Stimulated activated CD4-positive, alpha-beta T cell treated with anti-CD3 and anti-CD28 coated beads, Interleukin-2, amount 100 ng/mL, for 48 hours (primary cell): ENCODE data around the gene SLC13A1.

ENCODE experiments used
- DNase-seq, 2 donors: peaks; one replicate each; pipeline ENCODE4 v3.0.0-alpha.2; 2020

The SLC13A1 gene

DNA sequence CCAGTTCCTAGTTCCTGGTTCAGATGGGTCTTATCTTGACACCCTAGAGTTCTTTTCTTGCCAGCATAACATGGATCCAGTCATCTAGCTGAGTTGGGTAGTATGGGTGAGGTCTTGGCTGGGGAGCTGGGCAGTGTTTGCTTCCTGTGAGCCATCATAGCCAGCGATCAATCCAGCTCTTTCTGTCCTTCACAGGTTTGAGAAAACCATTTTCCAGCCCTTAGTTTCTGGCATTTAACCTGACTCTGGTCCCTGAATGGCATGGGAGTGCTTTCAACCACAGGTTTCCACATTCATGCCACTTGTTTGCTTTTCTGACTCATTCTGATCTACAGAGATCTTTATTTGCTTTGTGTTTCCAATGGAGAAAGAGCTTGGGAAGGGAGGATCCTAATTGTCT lies 8.6 kb downstream of the SLC13A1 start:
- no peak for DNase-seq

DNA sequence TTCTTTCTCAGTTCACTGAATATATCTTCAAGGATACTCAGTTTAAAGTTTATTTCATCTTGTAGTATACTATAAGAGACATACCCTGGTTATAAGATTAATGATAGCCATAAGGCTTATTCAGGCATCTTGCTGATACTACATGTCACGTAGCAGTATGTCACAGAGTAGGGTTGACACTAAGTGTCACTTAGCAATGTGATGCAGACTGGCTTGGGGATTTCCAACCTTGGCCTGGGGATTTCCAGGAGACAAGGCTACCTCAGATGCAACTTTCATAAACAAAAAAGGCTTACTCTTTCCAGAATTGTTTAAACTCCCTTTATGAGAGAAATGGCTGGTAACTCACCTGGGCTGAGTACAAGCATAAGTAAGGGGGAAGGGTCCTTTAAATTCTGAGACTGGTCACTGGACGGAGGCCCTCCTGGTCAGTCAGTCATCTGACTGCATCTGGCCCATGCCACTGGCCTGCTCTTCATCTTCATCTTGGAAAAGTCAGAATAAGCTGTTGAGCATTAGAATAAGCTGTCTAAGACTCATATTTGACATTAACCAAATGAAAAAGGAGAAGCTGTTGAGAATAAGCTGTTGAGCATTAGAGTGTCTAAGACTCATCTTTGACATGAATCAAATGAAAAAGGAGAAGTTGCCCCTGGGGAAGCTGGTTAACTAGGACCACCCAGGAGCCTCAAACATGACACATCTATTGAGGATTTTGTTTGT lies 9.5 kb downstream of the SLC13A1 start:
- no peak for DNase-seq

DNA sequence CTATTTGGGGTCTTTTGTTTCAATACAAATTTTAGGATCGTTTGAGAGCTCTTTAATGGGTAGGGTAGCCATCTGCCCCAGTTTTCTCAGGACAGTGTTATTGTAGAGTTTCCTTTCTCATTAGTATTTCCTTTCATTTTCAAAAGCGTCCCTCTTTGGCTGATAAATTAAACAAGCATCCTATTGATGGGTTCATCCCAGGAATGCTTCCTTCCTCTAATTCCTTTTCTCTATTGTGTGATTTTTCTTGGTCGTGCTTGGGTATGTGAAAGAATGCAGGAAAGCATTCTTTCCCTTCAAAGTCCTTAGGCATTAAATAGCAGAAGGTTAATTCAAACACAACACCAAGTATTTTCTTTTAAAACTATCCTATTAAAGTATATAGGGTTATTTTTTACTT lies 14.0 kb downstream of the SLC13A1 start:
- no peak for DNase-seq

DNA sequence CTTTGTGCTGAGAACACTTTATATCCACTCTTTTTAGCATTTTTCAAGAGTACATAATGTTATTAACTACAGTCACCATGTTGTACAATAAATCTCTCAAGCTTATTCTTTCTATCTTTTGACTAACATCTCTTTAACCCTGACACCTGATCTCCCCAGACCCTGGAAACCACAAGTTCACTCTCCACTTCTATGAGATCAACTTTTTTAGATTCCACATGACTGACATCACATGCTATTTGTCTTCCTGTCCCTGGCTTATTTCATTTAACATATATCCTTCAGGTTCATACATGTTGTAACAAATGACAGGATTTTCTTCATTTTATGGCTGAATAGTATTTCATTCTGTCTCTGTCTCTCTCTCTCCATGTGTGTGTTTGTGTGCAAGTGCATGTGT lies 15.5 kb downstream of the SLC13A1 start:
- DNase-seq = no peak

DNA sequence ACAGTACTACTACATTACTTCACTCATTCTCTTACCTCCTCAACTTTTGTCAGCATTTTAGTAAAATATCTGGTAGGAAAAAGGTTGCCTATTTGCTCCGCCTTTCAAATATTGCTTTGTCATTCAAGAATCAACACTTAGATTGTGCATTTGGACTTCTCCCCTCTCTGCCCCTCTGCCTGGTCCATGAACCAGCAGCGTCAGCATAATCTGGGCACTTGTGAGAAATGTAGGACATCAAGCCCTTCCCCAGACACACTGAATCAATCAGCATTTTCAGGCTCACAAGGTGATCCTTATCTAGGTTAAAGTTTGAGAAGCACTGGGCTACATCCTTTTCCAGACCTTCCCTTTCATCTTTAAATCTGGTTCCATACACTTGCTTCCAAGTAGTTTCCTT lies 16.3 kb downstream of the SLC13A1 start:
- DNase-seq = no peak

DNA sequence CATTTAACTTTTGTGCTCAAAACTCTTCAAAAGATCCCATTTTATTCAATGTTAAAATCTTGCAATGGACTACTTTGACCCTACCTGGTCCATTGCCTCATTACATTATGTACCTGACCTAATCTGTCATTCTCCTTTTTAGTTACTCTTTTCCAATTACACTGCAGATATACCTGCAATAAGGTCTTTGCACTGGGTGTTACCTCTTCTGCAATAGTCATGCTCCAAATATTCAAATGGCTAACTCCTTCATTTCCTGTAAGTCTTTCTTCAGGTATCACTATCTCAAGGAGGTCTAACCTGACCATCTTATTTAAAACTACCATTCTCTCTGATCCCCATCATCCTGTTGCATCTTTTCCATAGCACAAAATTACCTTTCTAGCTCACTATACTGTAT lies 22.3 kb downstream of the SLC13A1 start:
- DNase-seq = no peak

DNA sequence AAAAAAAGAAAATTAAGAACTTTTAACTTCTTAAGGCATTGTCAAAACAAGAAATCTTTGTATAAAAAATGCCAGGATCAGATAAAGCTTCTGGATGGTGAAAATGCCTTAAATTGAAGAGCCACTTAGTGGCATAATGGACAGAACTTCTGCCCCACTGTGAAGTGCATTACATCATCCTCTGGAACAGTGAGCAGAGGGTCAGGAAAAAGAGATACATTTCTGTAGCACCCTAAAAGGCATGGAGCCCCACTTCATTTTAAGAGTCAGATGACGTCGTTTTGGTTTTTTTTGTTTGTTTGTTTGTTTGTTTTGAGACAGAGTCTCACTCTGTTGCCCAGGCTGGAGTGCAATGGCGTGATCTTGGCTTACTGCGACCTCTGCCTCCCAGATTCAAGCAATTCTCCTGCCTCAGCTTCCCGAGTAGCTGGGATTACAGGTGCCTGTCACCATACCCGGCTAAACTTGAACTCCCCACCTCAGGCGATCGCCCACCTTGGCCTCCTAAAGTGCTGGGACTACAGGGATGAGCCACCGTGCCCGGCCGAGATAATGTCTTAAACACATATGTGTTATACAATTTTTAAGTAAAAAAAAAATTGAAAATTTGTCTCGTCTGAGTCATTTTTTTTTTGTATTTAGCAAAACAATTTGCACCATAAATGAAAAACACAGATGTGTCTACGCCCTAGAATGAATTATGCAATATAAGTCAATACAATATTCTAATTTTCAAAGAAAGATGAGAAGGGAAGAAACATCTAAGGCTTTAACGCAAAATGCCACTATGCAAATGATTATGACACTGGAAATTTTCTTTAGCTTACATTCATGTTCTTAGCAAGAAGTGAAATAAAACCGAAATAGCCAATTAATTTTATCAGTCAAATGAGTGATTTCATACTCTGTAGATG lies 29.2 kb downstream of the SLC13A1 start:
- DNase-seq = no peak

DNA sequence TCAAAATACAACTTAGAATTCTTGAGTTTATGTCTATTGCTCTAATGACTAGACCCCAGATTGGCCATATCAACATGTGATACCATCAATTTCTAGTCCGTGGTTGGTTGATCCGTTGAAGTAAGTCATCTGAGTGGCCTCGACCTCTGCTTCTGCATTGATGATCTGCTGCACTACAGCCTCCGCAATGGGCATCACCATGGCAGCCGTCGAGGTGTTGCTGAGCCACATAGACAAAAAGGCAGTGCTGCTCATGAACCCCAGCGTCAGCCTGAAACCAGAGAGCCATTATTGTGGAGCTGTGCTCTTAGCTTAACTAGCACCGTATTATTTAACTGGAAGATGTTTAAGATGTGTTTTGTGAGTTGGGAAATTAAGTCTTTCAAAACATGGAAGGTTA lies 30.7 kb downstream of the SLC13A1 start:
- DNase-seq = no peak

DNA sequence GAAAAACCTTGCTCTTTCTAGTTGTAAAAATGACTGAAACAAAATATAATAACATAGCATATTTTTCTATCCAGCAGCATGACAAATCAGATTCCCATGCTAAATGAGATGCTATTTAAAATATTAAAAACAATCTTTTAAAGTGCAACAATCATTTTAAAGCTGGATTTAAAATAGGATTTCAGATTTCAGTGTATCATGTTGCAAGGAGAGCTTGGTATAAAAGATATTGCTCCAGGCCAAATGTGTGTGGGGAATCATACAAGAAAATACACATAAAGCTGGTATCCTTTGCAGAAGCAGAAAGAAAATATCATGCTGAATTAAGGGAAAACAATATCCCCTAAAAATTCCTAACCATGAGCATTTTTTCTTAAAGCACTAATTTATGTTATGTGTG lies 42.2 kb downstream of the SLC13A1 start:
- no peak for DNase-seq

DNA sequence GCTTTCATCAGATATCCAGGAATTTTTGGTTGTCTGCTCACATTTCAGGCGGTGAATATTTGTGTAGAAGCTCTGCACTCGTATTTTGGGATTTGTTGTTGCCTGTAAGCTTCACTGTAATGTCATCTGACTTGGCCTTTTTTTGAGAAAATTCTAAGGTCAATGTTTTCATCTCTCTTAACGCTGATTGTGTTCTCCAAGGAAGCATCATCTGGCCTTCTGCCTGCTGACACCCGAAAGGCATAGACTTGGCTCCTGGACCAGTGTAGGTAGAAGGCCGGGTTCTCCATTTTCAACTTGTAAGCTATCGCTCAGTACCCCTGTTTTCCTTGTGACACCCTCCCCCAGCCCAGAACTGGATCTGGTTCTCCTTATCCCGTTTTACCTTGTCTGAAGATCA lies 44.2 kb downstream of the SLC13A1 start:
- DNase-seq = no peak

DNA sequence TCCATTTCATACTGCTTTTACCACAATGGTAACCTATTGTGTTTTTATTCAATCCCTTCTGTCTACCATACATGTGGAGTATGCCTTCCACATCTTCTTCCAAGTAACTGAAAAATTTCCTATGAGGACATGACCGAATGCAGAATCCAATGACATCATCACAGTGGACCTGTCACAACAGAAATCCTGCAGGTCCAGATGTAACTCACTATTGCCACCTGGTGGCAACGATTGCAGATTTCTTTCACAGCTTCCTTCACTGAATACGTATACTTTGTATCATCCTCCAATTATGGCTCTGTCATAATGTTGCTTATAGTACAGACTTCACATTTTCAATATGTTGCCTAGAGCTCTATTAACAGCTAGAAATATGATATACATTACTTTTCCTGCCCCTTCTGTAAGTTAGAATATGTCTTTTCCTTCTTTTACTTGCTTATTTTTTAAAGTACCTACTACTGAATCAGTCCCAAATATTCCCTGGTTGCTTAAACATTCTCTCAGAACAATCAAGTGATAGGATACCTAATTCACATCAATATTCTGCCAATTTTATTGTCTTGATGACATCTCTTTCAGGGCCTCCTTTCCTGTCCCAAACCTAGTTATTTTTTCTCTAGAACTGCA lies 45.4 kb downstream of the SLC13A1 start:
- peak; percentile 42 to 46 for DNase-seq

DNA sequence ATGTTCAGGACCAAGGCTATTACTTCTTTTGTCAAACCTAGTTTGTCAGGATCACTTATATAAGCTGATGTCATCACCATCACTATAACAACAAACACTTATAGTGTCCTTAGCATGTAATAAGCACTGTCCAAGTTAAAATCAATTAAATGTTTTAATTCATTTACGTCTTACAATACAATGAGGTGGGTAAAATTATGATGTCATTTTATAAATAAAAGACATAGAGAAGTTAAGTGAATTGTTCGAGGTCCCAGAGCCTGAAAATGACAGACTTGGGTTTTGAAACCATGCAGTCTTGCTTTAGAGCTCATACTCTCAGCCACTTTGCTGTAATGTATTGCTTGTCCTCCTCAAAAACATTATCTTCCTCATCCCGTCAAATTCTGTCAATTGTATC lies 48.3 kb downstream of the SLC13A1 start:
- DNase-seq = no peak

DNA sequence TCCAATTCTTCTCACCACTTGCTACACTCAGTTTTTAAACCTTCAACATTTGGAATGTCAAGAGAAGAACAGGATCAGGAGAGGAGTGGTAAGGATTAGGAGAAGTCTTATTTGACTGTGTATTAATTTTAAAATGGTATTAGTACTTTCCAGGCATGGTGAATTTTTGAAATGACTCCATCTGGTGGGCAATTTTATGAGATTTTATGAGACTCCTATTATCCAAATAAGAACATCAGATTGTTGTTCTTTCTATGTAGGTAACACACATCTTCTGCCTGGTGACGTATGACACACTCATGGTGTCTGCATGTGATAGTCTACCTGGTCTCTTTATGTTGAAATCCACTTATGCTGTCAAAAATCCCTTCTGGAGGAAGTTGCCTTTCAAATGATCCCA lies 51.0 kb downstream of the SLC13A1 start:
- DNase-seq = no peak

DNA sequence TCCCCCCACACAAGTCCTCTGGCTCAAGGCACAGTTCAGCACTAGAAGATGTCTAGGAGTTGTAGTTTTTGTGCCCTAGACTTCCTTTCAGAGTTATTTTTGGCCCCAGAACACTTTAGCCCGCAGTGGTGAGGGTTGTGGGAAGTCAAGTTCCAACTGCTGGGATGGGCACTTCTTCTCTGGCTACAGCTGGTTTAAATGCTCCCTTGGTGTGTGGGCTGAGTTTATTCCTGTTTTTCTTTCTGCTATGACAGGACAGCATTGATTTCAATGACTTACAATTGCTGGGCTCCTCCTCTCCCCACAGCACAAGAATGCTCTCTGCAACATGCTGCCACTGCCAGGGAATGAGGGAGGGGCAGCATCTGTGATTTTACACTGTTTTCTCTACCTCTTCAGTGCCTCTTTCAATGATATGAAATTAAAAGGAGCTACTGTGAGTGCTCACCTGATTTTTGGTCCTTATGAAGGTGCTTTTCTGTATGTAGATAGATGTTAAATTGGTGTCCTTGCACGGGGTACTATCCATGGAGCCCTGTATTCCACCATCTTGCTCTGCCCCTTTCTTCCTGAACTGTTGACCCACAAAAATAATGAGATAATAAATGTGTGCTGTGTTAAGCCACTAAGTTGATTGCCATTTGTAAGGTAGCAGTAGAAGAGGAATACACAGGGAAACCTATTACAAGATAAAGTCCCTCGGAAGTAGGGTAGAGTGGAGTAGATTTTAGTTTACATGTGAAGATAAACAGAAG lies 56.3 kb downstream of the SLC13A1 start:
- DNase-seq = no peak

DNA sequence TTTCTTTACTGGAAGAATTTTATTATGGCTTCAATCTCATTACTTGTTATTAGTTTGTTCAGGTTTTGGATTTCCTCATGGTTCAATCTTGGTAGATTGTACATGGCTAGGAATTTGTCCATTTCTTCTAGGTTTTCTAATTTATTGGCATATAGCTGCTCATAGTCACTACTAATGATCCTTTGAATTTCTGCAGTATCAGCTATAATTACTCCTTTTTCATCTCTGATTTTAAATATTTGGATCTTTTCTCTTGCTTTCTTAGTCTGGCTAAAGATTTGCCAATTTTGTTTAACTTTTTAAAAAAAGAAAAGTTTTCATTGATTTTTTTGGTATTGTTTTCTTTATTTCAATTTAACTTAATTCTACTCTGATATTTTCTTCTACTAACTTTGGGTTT lies 59.2 kb downstream of the SLC13A1 start:
- no peak for DNase-seq

DNA sequence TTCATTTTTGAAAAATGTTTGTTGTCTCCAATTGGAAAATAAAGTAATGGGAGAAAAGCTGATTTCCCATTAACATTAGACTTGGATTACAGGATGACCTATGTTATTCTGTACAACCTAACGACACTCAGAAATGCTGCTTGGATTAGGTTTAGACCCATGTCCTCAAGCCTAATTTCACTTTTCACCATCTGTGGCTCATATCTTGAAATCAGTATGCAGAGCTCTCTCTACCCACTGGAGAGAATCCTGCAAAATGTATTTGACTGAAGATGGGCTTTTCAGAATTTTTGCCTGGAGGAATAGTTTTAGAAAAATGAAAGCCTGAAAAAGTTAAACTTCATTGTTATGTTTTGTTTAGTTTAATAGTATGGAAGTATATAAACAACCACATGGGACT lies 63.8 kb downstream of the SLC13A1 start:
- DNase-seq = no peak

DNA sequence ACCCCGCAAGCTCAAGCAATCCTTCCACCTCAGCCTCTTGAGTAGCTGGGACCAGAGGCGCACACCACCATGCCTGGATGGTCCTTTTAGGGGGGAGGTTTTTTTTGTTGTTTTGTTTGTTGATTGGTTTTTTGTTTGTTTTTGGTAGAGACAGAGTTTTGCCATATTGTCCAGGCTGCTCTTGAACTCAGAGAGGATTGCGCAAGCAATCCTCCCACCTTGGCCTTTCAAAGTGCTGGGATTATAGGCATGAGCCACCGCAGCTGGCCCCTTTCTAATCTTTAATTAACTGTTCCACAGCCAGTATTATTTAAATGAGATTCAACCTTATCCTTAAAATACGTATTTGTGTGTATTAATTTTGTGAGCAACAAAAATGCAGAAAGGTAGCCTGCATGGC lies 65.8 kb downstream of the SLC13A1 start:
- no peak for DNase-seq

DNA sequence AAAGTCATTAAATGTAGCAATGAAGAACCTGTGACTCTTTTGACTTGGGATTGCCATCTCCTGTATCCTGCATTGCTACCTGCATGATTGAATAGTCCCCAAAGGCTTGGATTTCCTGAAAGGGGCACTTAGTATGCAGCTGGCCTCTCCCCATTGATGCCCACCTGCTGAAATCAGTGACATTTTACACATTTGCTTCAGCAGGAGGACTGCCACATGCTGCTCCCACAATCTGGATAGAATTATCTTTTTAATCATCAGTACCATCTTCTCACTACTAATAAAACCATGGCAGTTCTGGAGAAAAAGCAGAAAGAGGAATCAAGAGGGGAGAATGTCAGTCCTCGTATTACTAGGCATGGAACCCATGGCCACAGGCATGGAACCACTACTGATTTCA lies 67.8 kb downstream of the SLC13A1 start:
- DNase-seq = no peak

DNA sequence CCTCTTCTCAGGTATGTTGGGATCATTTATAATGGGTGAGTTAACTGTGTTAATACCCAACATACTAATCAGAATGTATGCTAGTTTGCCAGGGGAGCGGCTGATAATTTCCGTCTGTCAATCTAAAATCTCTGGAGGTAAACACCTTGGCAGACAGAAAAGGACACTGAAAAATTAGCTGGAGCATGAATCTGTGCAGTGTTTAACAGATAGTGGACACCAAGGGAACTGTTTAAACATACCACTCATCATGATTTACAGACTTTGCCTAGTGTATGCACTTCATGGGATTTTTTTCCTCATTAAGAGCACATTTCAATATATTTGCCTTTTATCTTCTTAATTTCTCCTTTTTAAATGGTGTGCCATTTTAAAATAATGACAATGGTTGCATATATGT lies 68.2 kb downstream of the SLC13A1 start:
- DNase-seq = no peak

DNA sequence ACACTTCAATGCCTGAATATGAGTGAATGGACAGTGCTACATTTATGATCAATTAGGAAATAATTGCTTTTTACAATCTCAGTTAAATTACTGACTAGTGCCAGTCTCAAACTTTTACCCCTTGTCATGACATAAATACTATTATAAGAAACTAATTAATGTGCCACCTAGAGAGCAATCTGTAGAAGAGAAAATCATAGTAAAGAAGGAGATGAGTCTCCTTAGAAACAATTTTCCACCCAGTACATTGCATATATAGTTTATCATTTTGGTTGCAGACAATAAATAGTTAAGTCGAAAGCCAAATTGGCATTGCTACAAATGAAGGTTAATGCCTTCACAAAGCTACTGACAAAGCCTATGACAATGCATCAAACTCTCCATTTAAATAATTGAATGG lies 68.6 kb downstream of the SLC13A1 start:
- DNase-seq = no peak

DNA sequence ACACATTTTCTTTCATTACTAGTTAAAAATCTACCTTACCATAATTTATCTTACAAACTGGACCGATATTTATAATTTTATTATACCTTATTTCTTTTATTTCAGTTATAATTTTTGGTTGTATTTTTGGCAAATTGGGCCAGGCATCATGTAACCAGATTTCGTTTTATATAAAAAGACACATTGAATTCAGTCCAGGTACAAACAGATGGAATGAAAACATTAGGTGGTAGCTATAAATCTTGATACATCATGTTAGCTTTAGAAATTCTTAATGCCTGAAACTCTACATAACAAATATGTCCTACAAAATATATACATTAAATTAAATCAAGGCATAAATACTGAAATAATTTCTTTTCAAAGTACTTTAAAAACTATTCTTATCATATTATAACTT lies 73.1 kb downstream of the SLC13A1 start:
- DNase-seq = no peak

DNA sequence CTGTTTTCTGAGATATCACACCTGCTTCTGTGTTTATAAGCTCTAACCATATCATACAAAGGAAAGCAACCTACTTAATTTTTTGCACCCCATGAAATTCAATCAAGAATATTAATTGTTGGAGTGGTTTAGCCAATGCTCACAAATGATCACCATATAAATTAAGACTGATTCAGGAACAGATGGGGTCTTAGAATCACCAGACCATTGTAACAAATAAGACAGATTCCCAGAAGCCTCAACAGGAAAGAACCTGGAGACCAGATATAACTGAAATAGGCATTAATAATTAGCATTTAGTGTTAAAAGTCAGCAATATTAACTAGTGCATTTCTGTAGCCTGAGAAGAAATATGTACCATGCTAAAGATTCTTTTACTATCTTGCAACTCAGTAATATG lies 73.6 kb downstream of the SLC13A1 start:
- no peak for DNase-seq

DNA sequence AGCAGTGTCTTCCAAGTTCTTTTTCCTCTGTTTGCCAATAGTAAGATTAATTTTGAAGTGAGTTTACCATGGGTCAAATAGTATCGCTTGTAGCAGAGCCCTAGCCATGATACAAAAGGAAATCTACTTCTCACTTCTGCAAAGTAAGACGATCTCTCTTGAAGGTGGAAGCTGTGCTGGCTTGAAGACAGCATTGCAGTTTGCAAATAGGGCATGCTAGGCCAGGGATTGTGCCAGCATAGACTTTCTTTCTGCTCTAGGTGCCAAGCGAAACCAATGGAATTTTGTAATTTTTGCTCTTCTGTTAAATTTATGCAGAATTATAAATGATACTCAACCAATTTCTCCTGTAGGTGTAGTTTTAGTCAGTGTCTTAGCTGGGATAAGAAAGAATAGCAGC lies 74.5 kb downstream of the SLC13A1 start:
- no peak for DNase-seq
